Astrocyte (in vitro differentiated cells and primary cell): ENCODE data around the gene MGAT3. TPM values are rescaled to one million over a fixed set of nuclear protein-coding genes. Genes with fewer than 3 reads are reported as not detected.

ENCODE experiments used
- DNase-seq: peaks from one replicate; pipeline ENCODE4 v3.0.0-alpha.2; 2010; ENCODE audit warnings: low read depth
- FAIRE-seq: peaks from 2 replicates; lab custom pipeline; 2011; peaks lifted over from hg19 to GRCh38; lab: Jason Lieb, UNC
- H2AFZ ChIP-seq: 2 replicates; pipeline ENCODE4 v1.6.0; 2012; ENCODE audit warnings: low read depth, low read length, inconsistent platforms
- H3K27ac ChIP-seq: 2 replicates; pipeline ENCODE4 v1.5.1; 2011; ENCODE audit warnings: low read depth, low read length, inconsistent platforms
- H3K27me3 ChIP-seq: 2 replicates; pipeline ENCODE4 v1.6.0; 2011; ENCODE audit warnings: low read length, inconsistent platforms; ENCODE audit not compliant: insufficient read depth
- H3K36me3 ChIP-seq: 2 replicates; pipeline ENCODE4 v1.5.1; 2011; ENCODE audit warnings: low read length, inconsistent platforms; ENCODE audit not compliant: insufficient read depth
- H3K4me1 ChIP-seq: 2 replicates; pipeline ENCODE4 v1.5.1; 2011; ENCODE audit warnings: low read length, inconsistent platforms; ENCODE audit not compliant: insufficient read depth
- H3K4me2 ChIP-seq: 2 replicates; pipeline ENCODE4 v1.6.0; 2012; ENCODE audit warnings: low read length, inconsistent platforms
- H3K4me3 ChIP-seq: 2 replicates; pipeline ENCODE4 v1.5.1; 2011; ENCODE audit warnings: low read depth, mild to moderate bottlenecking, low read length, inconsistent platforms; ENCODE audit not compliant: insufficient read depth
- H3K79me2 ChIP-seq: 2 replicates; pipeline ENCODE4 v1.6.0; 2012; ENCODE audit warnings: mild to moderate bottlenecking, low read length, inconsistent platforms; ENCODE audit not compliant: insufficient read depth
- H3K9ac ChIP-seq: 2 replicates; pipeline ENCODE4 v1.6.0; 2012; ENCODE audit warnings: mild to moderate bottlenecking, low read length, inconsistent platforms
- H3K9me3 ChIP-seq: 2 replicates; pipeline ENCODE4 v1.5.1; 2012; ENCODE audit warnings: low read depth, mild to moderate bottlenecking, low read length, inconsistent platforms; ENCODE audit not compliant: insufficient read depth
- H4K20me1 ChIP-seq: 2 replicates; pipeline ENCODE4 v1.6.0; 2012; ENCODE audit warnings: low read length, inconsistent platforms; ENCODE audit not compliant: insufficient read depth
- H3K27ac Mint-ChIP-seq: one replicate; pipeline ENCODE4 v1.8.0; 2021; ENCODE audit warnings: mild to moderate bottlenecking, mixed read lengths; ENCODE audit not compliant: unreplicated experiment
- H3K27me3 Mint-ChIP-seq: one replicate; pipeline ENCODE4 v1.8.0; 2021; ENCODE audit warnings: low read depth, mixed read lengths; ENCODE audit not compliant: unreplicated experiment
- H3K36me3 Mint-ChIP-seq: one replicate; pipeline ENCODE4 v1.8.0; 2021; ENCODE audit warnings: low read depth, mixed read lengths; ENCODE audit not compliant: unreplicated experiment
- H3K4me1 Mint-ChIP-seq: one replicate; pipeline ENCODE4 v1.8.0; 2021; ENCODE audit warnings: low read depth, mixed read lengths; ENCODE audit not compliant: unreplicated experiment
- H3K4me3 Mint-ChIP-seq: one replicate; pipeline ENCODE4 v1.8.0; 2021; ENCODE audit warnings: mild to moderate bottlenecking, moderate library complexity, mixed read lengths; ENCODE audit not compliant: unreplicated experiment
- H3K9me3 Mint-ChIP-seq: one replicate; pipeline ENCODE4 v1.8.0; 2021; ENCODE audit warnings: mild to moderate bottlenecking, mixed read lengths; ENCODE audit not compliant: unreplicated experiment
- CTCF ChIP-seq: IDR thresholded peaks from 2 replicates; pipeline ENCODE4 v1.5.1; 2011; ENCODE audit warnings: low read depth, mild to moderate bottlenecking, inconsistent platforms, low read length, moderate library complexity; ENCODE audit not compliant: insufficient read depth
- EZH2 ChIP-seq: IDR thresholded peaks from 2 replicates; pipeline ENCODE4 v1.6.1; 2012; ENCODE audit warnings: mild to moderate bottlenecking, low read length, inconsistent platforms; ENCODE audit not compliant: insufficient read depth
- total RNA-seq: library from RNA; stranded (reverse); gene quantifications from 2 replicates; pipeline ENCODE4 v1.2.1, GENCODE V29; 2021

Gene MGAT3
- total RNA-seq, 1 donor from 2014 or later, result 7.9 TPM

- H4K20me1 ChIP-seq, result no peaks in the 10 kb centered on the region
- Mint-ChIP-seq H3K27me3 (no peaks in the 10 kb centered on the region), H3K4me3 (no peak overlapping the region), H3K9me3 (no peaks in the 10 kb centered on the region), H3K36me3 (peaks cover 24% of the 10 kb centered on the region), H3K27ac (no peak overlapping the region), H3K4me1 (peaks cover 3% of the 10 kb centered on the region)
- no peak for TF ChIP-seq EZH2
- TF ChIP-seq CTCF, result no peak
- H3K9me3 ChIP-seq, result no peaks in the 10 kb centered on the region
- no peak for FAIRE-seq
- H3K4me2 ChIP-seq, result no peak overlapping the region
- peaks cover 9% of the 10 kb centered on the region for H3K4me1 ChIP-seq
- H3K36me3 ChIP-seq, result peaks cover 3% of the 10 kb centered on the region
- no peak overlapping the region for H3K4me3 ChIP-seq
- no peak overlapping the region for H2AFZ ChIP-seq
- H3K27me3 ChIP-seq, result no peaks in the 10 kb centered on the region
- no peak for DNase-seq
- H3K9ac ChIP-seq, result no peak overlapping the region
- H3K27ac ChIP-seq, result no peak overlapping the region
- no peaks in the 10 kb centered on the region for H3K79me2 ChIP-seq
Observed at GRCh38 chr22:39423976-39424375, 32.8 kb upstream of the MGAT3 start.

DNA sequence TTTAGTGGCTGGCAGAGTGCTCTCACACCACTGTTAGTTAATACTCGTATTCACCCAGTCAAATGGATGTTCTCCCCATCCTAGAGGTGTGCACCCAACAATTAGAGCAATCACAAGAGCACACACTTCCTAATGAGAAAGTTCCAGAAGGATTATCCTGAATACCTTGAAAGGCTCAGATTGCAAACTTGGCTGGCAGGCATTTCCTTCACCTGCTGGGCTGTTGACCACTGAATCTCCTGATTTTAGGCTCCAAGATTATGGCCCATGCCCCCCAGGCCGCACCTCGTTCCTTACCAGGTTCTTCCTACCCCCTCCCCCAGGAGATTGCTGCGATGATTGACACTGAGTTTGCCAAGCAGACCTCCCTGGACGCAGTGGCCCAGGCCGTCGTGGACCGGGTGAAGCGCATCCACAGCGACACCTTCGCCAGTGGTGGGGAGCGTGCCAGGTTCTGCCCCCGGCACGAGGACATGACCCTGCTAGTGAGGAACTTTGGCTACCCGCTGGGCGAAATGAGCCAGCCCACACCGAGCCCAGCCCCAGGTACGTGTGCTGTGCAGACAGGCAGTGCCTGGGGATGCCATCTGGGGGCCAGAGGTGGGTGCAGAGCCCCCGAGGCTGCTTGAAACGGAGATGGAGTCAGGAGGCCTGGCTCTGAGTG is 30.3 kb upstream of the MGAT3 start:
- Histone ChIP-seq H3K27ac (no peak overlapping the region), H2AFZ (no peak overlapping the region), H3K9ac (no peak overlapping the region), H3K4me3 (no peak overlapping the region), H3K79me2 (no peaks in the 10 kb centered on the region), H4K20me1 (no peaks in the 10 kb centered on the region), H3K27me3 (no peaks in the 10 kb centered on the region), H3K36me3 (peaks cover 3% of the 10 kb centered on the region), H3K4me1 (peaks cover 21% of the 10 kb centered on the region), H3K9me3 (no peaks in the 10 kb centered on the region), H3K4me2 (no peak overlapping the region)
- no peak overlapping the region for H3K4me3 Mint-ChIP-seq
- TF ChIP-seq CTCF, result no peak
- H3K36me3 Mint-ChIP-seq, result peaks cover 16% of the 10 kb centered on the region
- peaks cover 3% of the 10 kb centered on the region for H3K4me1 Mint-ChIP-seq
- DNase-seq, result no peak
- FAIRE-seq, result no peak
- H3K27me3 Mint-ChIP-seq, result no peaks in the 10 kb centered on the region
- no peaks in the 10 kb centered on the region for H3K9me3 Mint-ChIP-seq
- H3K27ac Mint-ChIP-seq, result no peak overlapping the region

DNA sequence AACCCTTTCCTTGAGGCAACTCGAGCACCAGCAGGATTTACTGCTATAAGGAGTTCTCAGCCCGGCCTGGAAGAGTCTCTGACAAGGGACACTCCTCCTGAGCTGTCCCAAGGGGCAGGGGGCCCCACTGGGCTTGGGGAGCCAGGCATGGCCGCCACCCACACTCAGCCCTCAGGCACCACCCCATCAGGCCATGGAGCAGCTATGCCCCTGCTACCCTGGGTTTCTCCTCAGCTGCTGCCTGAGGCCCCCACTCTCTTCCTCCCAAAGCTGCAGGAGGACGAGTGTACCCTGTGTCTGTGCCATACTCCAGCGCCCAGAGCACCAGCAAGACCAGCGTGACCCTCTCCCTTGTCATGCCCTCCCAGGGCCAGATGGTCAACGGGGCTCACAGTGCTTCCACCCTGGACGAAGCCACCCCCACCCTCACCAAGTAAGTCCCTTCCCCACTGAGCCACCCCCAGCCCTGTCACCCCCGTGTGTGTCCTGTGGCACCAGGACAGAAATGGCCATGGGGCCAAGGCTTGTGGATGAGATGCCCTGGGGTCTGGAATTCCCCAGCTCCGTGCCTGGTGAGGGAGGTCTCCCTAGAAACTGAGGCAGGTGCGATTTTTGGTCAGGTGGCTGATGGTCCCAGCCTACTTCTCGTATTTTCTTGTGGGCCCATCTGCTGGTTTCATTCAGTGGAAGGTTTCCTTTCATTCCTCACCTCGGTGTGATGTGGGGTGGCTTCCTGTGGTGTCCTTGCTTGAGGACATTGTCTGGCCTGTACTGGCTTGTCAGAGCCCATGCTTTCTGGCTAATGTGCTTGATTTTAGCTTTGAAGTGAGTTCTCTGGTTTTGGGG is 28.8 kb upstream of the MGAT3 start:
- peaks cover 10% of the 10 kb centered on the region for H3K36me3 Mint-ChIP-seq
- H3K4me2 ChIP-seq, result peak overlapping the region; percentile 17
- no peaks in the 10 kb centered on the region for H3K79me2 ChIP-seq
- no peak overlapping the region for H3K27ac Mint-ChIP-seq
- H3K27me3 Mint-ChIP-seq, result no peaks in the 10 kb centered on the region
- H2AFZ ChIP-seq, result no peak overlapping the region
- no peaks in the 10 kb centered on the region for H3K36me3 ChIP-seq
- no peak overlapping the region for H3K4me3 Mint-ChIP-seq
- H3K9ac ChIP-seq, result no peak overlapping the region
- H3K27ac ChIP-seq, result no peak overlapping the region
- H3K4me1 Mint-ChIP-seq, result peaks cover 3% of the 10 kb centered on the region
- no peaks in the 10 kb centered on the region for H3K27me3 ChIP-seq
- H3K9me3 Mint-ChIP-seq, result no peaks in the 10 kb centered on the region
- TF ChIP-seq CTCF (no peak), EZH2 (no peak)
- no peak for DNase-seq
- peaks cover 27% of the 10 kb centered on the region for H3K4me1 ChIP-seq
- H3K4me3 ChIP-seq, result no peak overlapping the region
- H4K20me1 ChIP-seq, result no peaks in the 10 kb centered on the region
- H3K9me3 ChIP-seq, result no peaks in the 10 kb centered on the region
- no peak for FAIRE-seq
